ENCODE data around the gene PHLDA3.
"Not testable (repeated sequence)": the region's sequence is repeated elsewhere in the genome, so short reads cannot be mapped to it uniquely, and the experiment has no call there.

PHLDA3 gene

GRCh38 chr1:201485184-201485774 is 16.3 kb upstream of the PHLDA3 start:
- no peak for DNase-seq

- no peak for DNase-seq
Measured at GRCh38 chr1:201483373-201483949, 14.5 kb upstream of the PHLDA3 start.

- no peak for DNase-seq
Measured at GRCh38 chr1:201482755-201483154, 13.8 kb upstream of the PHLDA3 start.

- peak in 1 of 2 experiments; percentile 51 for DNase-seq
Measured at GRCh38 chr1:201481761-201482493, 12.9 kb upstream of the PHLDA3 start.

GRCh38 chr1:201481004-201481380 is 12.0 kb upstream of the PHLDA3 start:
- no peak for DNase-seq

- DNase-seq: no peak
Measured at GRCh38 chr1:201480231-201481003, 11.4 kb upstream of the PHLDA3 start.

GRCh38 chr1:201479201-201479730 is 10.3 kb upstream of the PHLDA3 start:
- DNase-seq: no peak

GRCh38 chr1:201478666-201479065 is 9.7 kb upstream of the PHLDA3 start:
- DNase-seq: not testable (repeated sequence)

- no peak for DNase-seq
Measured at GRCh38 chr1:201476670-201477344, 7.8 kb upstream of the PHLDA3 start.

- DNase-seq: no peak
Measured at GRCh38 chr1:201475915-201476669, 7.1 kb upstream of the PHLDA3 start.

- DNase-seq: no peak
Measured at GRCh38 chr1:201475130-201475529, 6.1 kb upstream of the PHLDA3 start.

GRCh38 chr1:201473296-201473695 is 4.3 kb upstream of the PHLDA3 start:
- no peak for DNase-seq

GRCh38 chr1:201472321-201472720 is 3.3 kb upstream of the PHLDA3 start:
- not testable (repeated sequence) for DNase-seq

- no peak for DNase-seq
Measured at GRCh38 chr1:201471772-201472171, 2.8 kb upstream of the PHLDA3 start.

- DNase-seq: no peak
Measured at GRCh38 chr1:201470581-201470980, 1.6 kb upstream of the PHLDA3 start.

GRCh38 chr1:201469645-201470074 is 672 bp upstream of the PHLDA3 start:
- no peak for DNase-seq

- no peak for DNase-seq
Measured at GRCh38 chr1:201468501-201468843, 516 bp downstream of the PHLDA3 start.

GRCh38 chr1:201466492-201466891 is 2.5 kb downstream of the PHLDA3 start:
- DNase-seq: no peak

GRCh38 chr1:201465698-201466290 is 3.2 kb downstream of the PHLDA3 start:
- DNase-seq: no peak

GRCh38 chr1:201463071-201463552 is 5.9 kb downstream of the PHLDA3 start:
- no peak for DNase-seq

All from SW 1271 (cell line).